Measurements from ENCODE around the gene UQCR11.

Gene UQCR11

DNA sequence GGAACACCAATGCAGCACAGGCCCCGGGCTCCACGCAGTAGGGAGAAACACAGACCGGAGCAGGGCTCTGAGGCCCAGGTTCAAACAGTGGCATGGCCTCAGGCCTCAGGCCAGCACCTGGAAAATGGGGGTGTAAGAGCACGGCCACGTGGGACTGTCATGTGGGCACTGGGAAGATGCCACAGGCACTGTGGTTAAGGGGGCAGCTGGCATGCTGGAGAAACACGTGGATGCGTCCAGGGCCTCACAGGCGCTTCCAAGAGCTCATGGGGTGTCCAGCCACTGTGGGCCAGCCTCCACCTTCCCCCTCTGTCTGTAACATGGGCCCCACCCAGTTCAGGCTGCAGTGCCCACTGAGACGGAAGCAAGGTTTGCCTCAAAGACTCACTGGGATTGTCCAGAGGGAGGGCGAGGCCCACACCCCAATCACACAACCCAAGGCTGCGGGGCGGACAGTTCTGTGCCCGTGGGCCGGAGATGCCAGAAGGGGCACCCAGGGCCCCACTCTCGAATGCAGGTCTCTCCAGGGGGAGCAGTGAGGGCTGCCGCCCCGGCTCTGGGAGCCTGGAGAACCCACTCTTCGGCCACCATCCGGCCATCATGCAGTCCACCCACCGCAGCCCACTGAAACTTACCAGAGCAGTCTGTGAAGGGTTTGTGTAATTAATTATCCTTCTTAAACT lies 6.3 kb downstream of the UQCR11 start:
- TF ChIP-seq, protein P1, sequence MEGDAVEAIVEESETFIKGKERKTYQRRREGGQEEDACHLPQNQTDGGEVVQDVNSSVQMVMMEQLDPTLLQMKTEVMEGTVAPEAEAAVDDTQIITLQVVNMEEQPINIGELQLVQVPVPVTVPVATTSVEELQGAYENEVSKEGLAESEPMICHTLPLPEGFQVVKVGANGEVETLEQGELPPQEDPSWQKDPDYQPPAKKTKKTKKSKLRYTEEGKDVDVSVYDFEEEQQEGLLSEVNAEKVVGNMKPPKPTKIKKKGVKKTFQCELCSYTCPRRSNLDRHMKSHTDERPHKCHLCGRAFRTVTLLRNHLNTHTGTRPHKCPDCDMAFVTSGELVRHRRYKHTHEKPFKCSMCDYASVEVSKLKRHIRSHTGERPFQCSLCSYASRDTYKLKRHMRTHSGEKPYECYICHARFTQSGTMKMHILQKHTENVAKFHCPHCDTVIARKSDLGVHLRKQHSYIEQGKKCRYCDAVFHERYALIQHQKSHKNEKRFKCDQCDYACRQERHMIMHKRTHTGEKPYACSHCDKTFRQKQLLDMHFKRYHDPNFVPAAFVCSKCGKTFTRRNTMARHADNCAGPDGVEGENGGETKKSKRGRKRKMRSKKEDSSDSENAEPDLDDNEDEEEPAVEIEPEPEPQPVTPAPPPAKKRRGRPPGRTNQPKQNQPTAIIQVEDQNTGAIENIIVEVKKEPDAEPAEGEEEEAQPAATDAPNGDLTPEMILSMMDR (IDR thresholded peaks at IDR 0.05; ENCODE audit: insufficient read depth, low read length, missing control alignments): no peak
- ChIA-PET CTCF (no interaction called here), POLR2A (no interaction called here)
- no peak for DNase-seq (ENCODE audit: low read depth, low spot score)
- H3K4me3 ChIP-seq (ENCODE audit: low read depth, low read length): no peak overlapping the region

DNA sequence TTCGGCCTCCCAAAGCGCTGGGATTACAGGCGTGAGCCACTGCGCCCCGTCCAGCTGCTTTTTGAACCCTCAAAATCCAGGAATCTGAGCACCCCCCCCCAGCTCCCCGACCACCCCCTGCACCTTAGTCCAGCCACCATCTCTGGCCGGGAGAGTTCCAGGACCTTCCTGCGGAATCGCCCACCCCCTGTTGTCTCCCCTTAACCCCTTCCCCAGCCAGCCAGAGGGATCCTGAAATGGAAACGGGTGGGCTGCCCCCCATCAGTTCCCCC lies 11.8 kb downstream of the UQCR11 start:
- H3K4me3 ChIP-seq (ENCODE audit: low read depth, low read length): peak overlapping the region; percentile 75; the same call in 1 of the 2 replicates
- no peak for DNase-seq (ENCODE audit: low read depth, low spot score)
- POLR2A ChIA-PET: interaction anchor here (1.3 to 2.1 kb wide), 3 partner anchors 8 to 27 kb away, joined by 5 to 11 read pairs (median 6); partner anchors contain the start of gene UQCR11
- TF ChIP-seq, protein P1 (IDR thresholded peaks at IDR 0.05; ENCODE audit: insufficient read depth, low read length, missing control alignments): no peak
- CTCF ChIA-PET: interaction anchor here (0.6 to 2.3 kb wide), 6 partner anchors 9 to 79 kb away, joined by 3 to 7 read pairs (median 4); no protein-coding TSS in a partner anchor

DNA sequence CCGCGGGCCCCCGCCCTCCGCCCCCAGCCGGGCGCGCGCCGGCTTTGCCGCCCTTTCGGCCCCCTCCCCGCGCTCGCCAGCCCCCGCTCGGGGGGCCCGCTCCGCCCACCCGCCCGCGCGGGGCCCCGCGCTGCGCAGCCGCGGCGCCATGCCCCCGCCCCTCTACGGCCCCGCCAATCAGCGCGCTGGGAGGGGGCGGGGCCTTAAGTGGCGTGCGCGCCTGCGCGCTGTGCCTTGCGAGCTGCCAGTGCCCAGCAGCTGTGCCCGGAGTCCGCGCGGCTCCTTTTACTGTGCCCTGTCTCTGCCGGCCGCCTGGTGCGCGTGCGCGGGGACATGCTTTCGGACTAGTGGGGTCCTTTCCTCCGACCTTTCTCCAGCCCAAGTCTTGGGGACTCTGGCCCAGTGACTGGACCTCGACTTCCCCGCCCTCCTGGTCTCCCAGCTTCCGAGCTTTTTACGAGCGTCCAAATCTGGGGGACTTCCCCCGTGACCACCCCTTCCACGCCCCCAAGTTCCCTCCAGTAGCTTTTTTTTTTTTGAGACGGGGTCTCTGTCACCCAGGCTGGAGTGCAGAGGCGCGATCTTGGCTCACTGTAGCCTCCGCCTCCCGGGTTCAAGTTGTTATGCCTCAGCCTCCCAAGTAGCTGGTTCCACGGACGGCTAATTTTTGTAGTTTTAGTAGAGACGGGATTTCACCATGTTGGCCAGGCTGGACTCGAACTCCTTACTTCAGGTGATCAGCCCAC lies 12.3 kb downstream of the UQCR11 start, which contains the start of gene MBD3:
Gene MBD3 (minus strand): TSS at position 111 of the 746 bp plus-strand sequence. CDS start 234 bp downstream, outside the sequence.
- peak within 1 kb of the TSS; percentile 84 for H3K4me3 ChIP-seq (ENCODE audit: low read depth, low read length)
- TF ChIP-seq, protein P1 (IDR thresholded peaks at IDR 0.05; ENCODE audit: insufficient read depth, low read length, missing control alignments): no peak
- peak; percentile 52 for DNase-seq (ENCODE audit: low read depth, low spot score)
- ChIA-PET CTCF (interaction anchor here (0.6 to 2.3 kb wide), 6 partner anchors 9 to 79 kb away, joined by 3 to 7 read pairs (median 4); no protein-coding TSS in a partner anchor), POLR2A (interaction anchor here (0.8 to 2.1 kb wide), 4 partner anchors 9 to 27 kb away, joined by 3 to 11 read pairs (median 6); partner anchors contain the start of gene UQCR11)

DNA sequence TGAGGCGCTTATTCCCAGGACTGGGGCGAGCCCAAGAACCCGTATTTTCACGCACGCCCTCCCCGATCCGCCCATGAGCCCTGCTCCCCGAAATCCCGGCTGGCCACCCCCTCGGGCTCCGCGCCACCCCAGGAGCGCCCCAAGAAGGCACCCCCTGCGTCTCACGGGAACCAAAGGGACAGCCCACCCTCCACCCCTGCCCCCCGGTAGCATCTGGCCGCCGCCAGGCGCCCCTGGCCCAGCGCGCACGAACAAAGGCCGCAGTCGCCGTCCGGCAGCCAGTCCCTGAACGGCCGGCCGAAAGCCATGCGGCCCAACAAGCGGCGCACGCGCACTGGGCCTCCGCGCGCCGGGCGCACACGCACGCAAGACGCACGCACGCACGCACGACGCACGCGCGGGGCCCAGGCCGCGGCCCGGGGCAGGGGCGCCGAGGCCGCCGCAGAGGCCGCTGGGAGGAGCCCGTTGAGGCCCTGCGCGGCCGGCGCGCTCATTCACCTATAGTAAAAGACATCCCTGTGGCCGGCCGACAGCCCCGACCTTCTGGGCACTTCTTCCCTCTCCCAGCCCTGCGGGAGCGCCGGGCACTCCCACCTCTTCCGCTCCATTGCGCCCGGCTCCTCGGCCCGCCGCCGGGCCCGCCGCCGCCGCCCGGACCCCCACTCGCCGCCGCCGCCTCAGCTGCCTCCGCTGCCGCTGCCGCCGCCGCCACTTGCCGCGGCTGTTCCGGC lies 13.1 kb downstream of the UQCR11 start:
- ChIA-PET POLR2A (interaction anchor here (0.8 to 2.1 kb wide), 5 partner anchors 10 to 26 kb away, joined by 3 to 11 read pairs (median 5); partner anchors contain the start of gene UQCR11), CTCF (interaction anchor here (1.0 to 2.3 kb wide), 6 partner anchors 10 to 46 kb away, joined by 4 to 7 read pairs (median 6); no protein-coding TSS in a partner anchor)
- TF ChIP-seq, protein P1 (IDR thresholded peaks at IDR 0.05; ENCODE audit: insufficient read depth, low read length, missing control alignments): no peak

DNA sequence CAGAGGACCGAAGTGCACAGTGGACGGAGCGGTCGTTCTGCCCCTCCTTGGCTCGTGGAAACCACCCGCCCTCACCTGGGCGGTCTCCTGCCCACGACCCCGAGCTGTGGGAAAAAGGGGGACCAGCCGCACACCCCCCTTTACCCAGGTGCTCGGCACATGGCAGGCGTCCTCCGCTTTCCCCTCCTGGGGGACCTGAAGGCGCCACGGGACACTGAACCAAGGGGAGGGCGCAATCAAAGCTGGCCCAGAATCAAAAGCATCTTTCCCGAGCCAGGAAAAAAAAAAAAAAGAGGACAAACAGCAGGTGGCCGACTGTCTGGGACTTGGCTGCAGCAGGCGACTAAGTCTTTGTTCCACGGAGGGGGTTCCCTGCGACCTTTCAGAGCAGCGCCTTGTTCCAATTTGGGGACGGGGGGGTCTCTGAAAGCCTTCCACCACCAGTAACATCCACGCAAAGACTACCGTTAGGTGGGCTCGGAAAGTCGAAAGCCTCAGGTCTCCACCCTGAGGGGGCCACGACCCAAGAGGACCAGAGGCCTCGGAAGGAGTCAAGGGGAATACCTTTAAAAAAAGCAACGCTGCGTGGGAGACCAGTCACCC lies 13.7 kb downstream of the UQCR11 start:
- DNase-seq (ENCODE audit: low read depth, low spot score): no peak
- ChIA-PET CTCF (interaction anchor here (0.9 to 1.6 kb wide), 7 partner anchors 10 to 186 kb away, joined by 3 to 8 read pairs (median 4); no protein-coding TSS in a partner anchor), POLR2A (interaction anchor here (0.9 kb wide), 1 partner anchor 10 kb away, joined by 3 read pairs; no protein-coding TSS in a partner anchor)
- TF ChIP-seq, protein P1 (IDR thresholded peaks at IDR 0.05; ENCODE audit: insufficient read depth, low read length, missing control alignments): no peak
- H3K4me3 ChIP-seq (ENCODE audit: low read depth, low read length): peak overlapping the region; percentile 84

More for the DNA sequence above, 13.1 kb downstream of the UQCR11 start:
- H3K4me3 ChIP-seq (ENCODE audit: low read depth, low read length): peak overlapping the region; percentile 84
- DNase-seq (ENCODE audit: low read depth, low spot score): no peak
